ENCODE data around the gene ID2.

Gene ID2

GRCh38 chr2:8648441-8649213 is 33.2 kb upstream of the ID2 start:
- DNase-seq (ENCODE audit: low read depth) = no peak

DNA sequence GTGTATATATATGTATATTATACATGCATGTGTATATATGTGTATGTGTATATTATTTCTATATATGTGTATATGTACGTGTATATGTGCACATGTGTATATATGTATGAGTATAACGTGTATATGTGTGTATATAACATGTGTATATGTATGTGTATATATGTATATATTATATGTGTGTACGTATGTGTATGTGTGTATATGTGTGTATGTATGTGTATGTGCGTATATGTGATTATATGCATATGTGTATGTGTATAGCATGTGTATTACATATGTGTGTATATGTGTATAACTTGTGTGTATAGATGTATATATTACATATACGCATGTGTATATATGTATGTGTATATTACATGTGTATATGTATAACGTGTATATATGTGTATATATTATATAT is 32.1 kb upstream of the ID2 start:
- DNase-seq (ENCODE audit: low read depth) = no peak

- no peak for DNase-seq (ENCODE audit: low read depth)
Measured at GRCh38 chr2:8650256-8650655, 31.6 kb upstream of the ID2 start.

- DNase-seq (ENCODE audit: low read depth) = no peak
Measured at GRCh38 chr2:8652774-8653426, 29.0 kb upstream of the ID2 start.

GRCh38 chr2:8653485-8653884 is 28.4 kb upstream of the ID2 start:
- no peak for DNase-seq (ENCODE audit: low read depth)

- no peak for DNase-seq (ENCODE audit: low read depth)
Measured at GRCh38 chr2:8654041-8654440, 27.8 kb upstream of the ID2 start.

DNA sequence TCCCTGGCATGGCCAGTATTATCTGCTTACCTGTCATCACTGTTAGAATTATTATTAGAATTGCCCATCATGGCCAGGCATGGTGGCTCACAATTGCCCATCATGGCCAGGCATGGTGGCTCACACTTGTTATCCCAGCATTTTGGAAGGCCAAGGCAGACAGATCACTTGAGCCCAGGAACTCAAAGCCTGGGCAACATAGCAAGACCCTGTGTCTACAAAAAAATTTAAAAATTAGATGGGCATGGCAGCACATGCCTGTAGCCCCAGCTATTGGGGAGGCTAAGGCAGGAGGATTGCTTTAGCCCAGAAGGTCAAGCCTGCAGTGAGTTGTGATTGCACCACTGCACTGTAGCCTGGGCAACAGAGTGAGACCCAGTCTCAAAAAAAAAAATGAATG is 27.4 kb upstream of the ID2 start:
- no peak for DNase-seq (ENCODE audit: low read depth)

- DNase-seq (ENCODE audit: low read depth) = no peak
Measured at GRCh38 chr2:8656160-8656641, 25.7 kb upstream of the ID2 start.

- no peak for DNase-seq (ENCODE audit: low read depth)
Measured at GRCh38 chr2:8656811-8657210, 25.0 kb upstream of the ID2 start.

DNA sequence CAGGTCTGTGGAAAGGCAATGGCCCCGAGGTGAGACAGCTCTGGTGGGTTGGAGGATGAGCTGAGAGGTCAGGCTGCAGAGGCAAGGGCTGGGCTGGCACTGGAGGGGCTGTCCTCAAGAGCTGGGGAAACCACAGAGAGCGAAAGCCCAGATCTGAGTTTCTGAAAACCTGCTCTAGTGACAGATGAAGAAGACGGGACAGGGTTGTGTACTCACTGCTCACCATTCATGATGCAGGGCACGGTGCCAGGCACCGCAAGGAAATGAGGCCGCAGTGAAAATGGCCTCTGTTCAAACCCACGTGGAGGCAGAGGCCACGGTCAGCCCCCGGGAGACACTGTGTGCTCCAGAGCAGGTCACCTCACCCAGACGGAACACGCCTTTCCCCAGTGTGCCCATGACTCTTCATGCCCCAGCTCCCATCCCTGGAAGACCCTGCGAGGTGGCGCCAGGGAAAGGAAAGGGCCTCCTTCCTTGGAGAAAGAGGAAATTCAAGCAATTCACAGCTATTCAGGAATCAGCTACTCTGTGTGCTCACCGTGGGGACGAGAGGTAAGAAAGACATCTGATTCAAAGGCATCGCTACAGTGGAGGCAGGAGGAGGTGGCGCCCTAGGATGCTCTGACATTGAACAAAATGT is 24.3 kb upstream of the ID2 start:
- DNase-seq (ENCODE audit: low read depth) = no peak

DNA sequence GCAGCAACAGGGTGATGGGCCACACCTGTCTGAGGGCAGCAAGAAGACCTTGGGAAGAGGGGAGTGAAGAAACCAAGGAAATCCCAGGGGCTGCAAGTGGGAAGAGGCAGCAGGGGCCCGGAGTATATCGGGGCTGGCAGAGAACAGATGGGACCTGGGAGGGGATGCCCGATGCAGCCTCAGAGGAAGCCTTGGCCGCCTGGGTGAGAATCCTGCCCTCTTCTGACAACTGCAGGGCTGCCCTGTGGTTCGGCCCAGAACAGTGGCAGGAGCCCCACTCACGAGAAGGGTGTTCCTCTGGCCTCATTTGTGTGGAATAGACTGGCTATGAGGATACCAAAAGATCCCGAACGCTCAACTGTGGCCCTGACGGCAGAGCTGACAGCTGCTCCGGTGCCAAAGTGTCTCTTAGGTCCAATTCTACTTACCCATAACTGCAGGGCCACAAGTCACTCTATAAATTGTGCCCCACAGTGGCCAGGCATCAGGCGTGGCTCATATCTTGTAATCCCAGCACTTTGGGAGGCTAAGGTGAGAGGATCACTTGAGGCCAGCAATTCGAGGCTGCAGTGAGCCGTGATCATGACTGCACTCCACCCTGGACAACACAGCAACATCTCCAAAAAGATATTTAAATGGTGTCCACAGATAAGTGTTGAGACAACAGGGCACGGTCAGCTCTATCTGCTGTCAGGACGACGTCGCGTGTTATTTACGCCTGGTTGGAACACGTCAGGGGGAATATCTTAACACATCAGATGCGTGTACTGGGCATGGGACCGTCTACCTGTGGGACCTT is 23.6 kb upstream of the ID2 start:
- DNase-seq (ENCODE audit: low read depth) = no peak

- DNase-seq (ENCODE audit: low read depth) = no peak
Measured at GRCh38 chr2:8659092-8659734, 22.6 kb upstream of the ID2 start.

DNA sequence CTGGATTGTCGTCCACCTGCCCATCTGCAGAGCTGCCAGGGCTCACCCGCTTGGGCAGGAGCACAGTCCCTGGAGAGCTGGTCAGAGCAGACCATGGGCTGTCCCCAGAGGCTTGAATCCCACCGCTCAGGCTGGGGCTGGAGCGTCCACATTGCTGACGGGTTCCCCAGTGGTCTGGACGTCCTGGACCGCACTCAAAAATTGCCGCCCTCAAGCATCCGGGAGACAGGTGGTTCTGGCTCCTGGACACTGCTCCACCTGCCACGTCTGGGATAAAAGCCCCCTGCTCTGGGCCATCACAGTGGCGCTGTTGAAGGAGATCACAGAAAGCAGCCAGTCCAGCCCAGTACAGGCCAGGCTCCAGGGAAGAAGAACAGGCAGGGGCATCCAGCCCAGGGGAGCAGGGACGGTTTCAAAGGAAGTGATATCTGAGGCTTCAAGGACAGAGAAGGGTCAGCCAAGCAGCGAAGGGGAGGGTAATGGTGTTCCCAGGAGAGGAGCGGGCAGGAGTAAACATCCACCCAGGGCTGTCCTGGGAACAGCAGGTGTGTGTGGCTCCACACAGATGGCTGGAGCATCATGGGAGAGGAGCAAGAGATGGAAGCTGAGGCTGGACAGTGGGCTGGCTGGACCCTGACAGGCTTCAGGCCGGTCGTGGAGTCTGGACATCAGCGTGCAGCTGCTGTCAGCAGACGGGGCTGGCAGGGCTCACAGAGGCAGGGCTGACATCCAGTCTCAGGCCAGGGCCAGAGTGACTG is 21.9 kb upstream of the ID2 start:
- no peak for DNase-seq (ENCODE audit: low read depth)

GRCh38 chr2:8661235-8661634 is 20.6 kb upstream of the ID2 start:
- DNase-seq (ENCODE audit: low read depth) = no peak

- no peak for DNase-seq (ENCODE audit: low read depth)
Measured at GRCh38 chr2:8661736-8662135, 20.1 kb upstream of the ID2 start.

DNA sequence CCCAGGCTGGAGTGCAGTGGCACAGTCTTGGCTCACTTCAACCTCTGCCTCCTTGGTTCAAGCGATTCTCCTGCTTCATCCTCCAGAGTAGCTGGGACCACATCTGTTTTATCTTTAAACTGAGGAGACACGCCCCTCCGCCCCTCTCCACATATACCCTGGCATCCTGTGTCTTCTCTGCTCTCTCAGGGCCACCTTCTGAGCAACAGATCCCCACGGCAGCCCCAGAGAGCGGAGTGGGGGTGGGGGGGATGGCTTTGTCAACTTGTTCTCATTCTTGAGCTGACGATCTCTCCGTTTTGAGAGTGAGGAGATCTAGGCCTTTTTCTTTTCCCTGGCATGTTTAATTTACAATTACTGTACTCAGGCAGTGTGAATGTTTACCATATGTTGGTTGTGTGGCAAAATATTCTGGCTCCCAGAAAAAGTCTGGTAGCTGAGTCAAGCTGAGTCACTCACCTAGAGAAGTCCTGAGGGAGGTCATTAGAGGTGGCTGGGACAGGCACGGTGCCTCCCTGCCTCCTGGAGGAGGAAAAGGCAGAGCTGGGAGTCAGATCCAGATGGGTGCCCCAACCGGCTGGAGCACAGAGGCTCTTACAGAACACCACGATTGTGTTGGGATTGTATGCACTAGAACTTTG is 19.5 kb upstream of the ID2 start:
- no peak for DNase-seq (ENCODE audit: low read depth)

DNA sequence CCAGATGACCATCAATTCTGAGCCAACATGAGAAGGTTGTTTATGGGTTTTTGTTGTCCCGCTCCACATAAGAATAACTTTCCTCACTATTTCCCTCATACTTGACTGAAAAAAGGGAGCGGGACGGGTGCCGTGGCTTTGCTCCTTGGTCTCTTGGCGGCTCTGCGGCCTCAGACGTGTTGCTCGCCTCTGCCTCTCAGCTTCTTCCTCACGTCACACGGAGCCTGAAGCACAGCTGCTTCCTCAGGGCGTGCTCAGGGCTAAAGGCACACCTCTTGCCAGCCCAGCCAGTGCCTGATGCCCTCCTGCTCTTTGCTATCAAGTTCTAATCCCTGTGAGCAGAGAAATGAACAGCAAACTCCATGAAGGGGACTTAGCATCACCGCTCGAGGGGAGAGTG is 17.9 kb upstream of the ID2 start:
- no peak for DNase-seq (ENCODE audit: low read depth)

DNA sequence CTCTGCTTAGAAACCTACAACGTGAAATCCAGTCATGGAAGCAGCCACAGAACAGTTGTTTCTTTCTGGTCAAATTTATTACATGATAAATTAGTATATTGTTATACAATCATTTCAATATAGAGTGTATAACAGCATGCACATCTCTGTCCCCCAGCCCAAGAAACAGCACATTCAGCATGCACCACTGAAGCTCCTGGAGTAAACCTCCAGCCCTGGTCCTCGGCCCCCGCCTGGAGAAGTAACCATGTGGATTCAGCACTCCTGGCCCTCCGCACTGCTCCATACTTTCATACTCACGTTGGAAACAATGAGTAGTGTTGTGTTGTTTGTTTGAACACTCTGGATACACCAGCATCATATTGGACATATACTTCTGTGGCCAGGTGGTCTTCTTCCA is 15.3 kb upstream of the ID2 start:
- DNase-seq (ENCODE audit: low read depth) = no peak

DNA sequence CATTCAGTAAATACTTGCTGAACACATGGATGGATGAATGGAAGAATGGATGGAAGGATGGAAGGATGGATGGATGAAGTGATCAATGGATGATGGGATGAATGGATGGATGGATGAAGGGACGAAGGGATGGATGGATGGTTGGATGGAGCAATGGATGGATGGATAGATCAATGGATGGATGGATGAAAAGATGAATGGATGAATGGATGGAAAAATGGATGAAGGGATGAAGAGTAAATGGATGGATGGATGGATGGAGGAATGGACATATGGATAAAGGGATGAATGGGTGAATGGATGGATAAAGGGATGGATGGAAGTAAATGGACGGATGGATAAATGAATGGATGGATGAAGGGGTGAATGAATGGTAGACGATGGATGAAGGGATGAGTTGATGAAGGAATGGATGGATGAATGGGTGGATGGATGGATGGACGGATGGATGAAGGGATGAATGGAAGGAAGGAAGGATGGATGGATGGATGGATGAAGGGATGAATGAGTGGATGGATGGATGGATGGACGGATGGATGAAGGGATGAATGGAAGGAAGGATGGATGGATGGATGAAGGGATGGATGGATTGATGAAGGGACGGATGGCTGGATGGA is 13.9 kb upstream of the ID2 start:
- DNase-seq (ENCODE audit: low read depth) = no peak

DNA sequence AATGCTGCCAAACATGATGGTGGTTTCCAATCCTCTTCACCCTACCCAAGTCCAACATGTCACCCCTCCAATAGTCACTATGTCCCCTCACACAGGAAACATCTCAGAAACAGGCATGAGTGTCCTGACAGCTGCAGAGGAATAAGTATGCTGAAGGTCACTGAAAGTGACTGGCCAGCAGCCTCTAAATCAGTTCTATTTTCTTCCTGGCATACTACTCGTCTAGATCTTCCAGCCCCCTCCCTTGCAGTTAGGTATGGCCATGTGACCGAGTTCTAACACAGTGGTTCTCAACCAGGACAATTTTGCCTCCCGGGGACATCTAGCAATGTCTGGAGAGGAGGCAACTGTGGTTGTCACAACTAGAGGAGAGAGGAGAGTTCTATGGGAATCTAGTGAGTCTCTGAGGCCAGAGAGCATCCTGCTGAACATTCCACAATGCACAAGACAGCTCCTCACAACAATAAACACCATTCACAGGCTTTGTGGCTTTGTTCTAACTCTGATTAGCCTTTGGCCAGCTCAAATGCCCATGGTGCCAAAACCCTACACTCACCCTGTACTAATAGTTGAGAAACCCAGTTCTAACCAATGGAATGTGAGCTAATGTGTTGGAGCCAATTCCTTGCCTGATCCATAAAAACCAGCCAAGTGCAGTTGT is 12.6 kb upstream of the ID2 start:
- DNase-seq (ENCODE audit: low read depth) = no peak

Data from activated T-helper 9 cell treated with anti-CD3 and anti-CD28 coated beads, Interleukin-2, amount 50 U/mL, for 16 hours (primary cell).